ENCODE data around the gene NXPE4. TPM values are rescaled to one million over a fixed set of nuclear protein-coding genes. Genes with fewer than 3 reads are reported as not detected.

The NXPE4 gene
- total and polyA plus RNA-seq, 2 donors (not counting 3 experiments of a cell fraction or from before 2014, with no cell fraction given) = not detected

- H3K9me1 ChIP-seq (replicated peaks; ENCODE audit: control insufficient read depth, extremely low read depth, insufficient read depth, low read length) = no peaks in the 10 kb centered on the region
- POLR2A ChIA-PET = no interaction called here
- no peak for DNase-seq (ENCODE audit: low read depth, low spot score)
- no peaks in the 10 kb centered on the region for H3K36me3 ChIP-seq (ENCODE audit: control insufficient read depth in 2 of 2, extremely low read depth in 1 of 2, insufficient read depth in 2 of 2, low read length in 2 of 2)
- intact Hi-C loops (cut with micrococcal nuclease) (no loop called here), dilution Hi-C loops (cut with MboI; ENCODE audit: extremely low pct_ligation_motif_present, low sequenced_read_pairs) (no loop called here)
- no peaks in the 10 kb centered on the region for H3K27me3 ChIP-seq (ENCODE audit: control insufficient read depth in 2 of 2, insufficient read depth in 2 of 2, low read length in 2 of 2)
- no peaks in the 10 kb centered on the region for H4K20me1 ChIP-seq (replicated peaks; ENCODE audit: control insufficient read depth, extremely low read depth, insufficient read depth, low read length)
- no peak overlapping the region for H3K27ac ChIP-seq (ENCODE audit: insufficient read depth, low read depth, low read length)
- no peak overlapping the region for H3K4me2 ChIP-seq (ENCODE audit: insufficient read depth, low read length)
- no peak overlapping the region for H3K9ac ChIP-seq (replicated peaks; ENCODE audit: extremely low read depth, insufficient read depth, low read length)
- CTCF ChIA-PET = no interaction called here
- no peaks in the 10 kb centered on the region for H3K79me2 ChIP-seq (ENCODE audit: control insufficient read depth, insufficient read depth, low read length)
- H3K4me3 ChIP-seq (replicated peaks in 1 of 3; ENCODE audit: insufficient read depth in 1 of 3, low read depth in 1 of 3, low read length in 3 of 3) = no peak overlapping the region
- no peak for FAIRE-seq
- H3K9me3 ChIP-seq (replicated peaks; ENCODE audit: control insufficient read depth, insufficient read depth, low read length) = no peaks in the 10 kb centered on the region
- H2AFZ ChIP-seq (ENCODE audit: low read depth, low read length) = no peak overlapping the region
- no TSS peak for BruUV-seq (replicated peaks)
- TF ChIP-seq GATA2 (IDR thresholded peaks at IDR 0.05; ENCODE audit: insufficient read depth, insufficient read length, low read depth, low read length) = no peak
- TF ChIP-seq MYC (IDR thresholded peaks at IDR 0.05; ENCODE audit: low read depth, low read length) = no peak
- no peak for TF ChIP-seq CTCF (IDR thresholded peaks at IDR 0.05; ENCODE audit: extremely low read depth in 1 of 2, insufficient read depth in 1 of 2, low read depth in 1 of 2, low read length in 2 of 2)
- TF ChIP-seq FOS (IDR thresholded peaks at IDR 0.05; ENCODE audit: borderline replicate concordance, insufficient read depth, low read length) = no peak
- TF ChIP-seq EZH2 (IDR thresholded peaks at IDR 0.05; ENCODE audit: borderline replicate concordance, low read depth, low read length, severe bottlenecking) = no peak
- no peak for TF ChIP-seq MAX (IDR thresholded peaks at IDR 0.05; ENCODE audit: insufficient read depth, insufficient read length)
- TF ChIP-seq POLR2A (IDR thresholded peaks at IDR 0.05; ENCODE audit: low read depth, low read length) = no peak
- TF ChIP-seq POLR2AphosphoS5 (IDR thresholded peaks at IDR 0.05; ENCODE audit: insufficient read depth, low read depth, low read length) = no peak
- TF ChIP-seq JUN (IDR thresholded peaks at IDR 0.05; ENCODE audit: borderline replicate concordance, insufficient read depth, insufficient read length, low read depth) = no peak
- H3K4me1 ChIP-seq (ENCODE audit: control insufficient read depth, extremely low read depth, insufficient read depth, low read length) = no peaks in the 10 kb centered on the region
These were observed 71.5 kb downstream of the NXPE4 start for GRCh38 chr11:114524122-114524521.
